HUES6 (cell line): ENCODE results near the gene GIPC3.

ENCODE experiments used
- H3K27ac ChIP-seq: 2 replicates; pipeline ENCODE4 v1.7.0; 2013; ENCODE audit warnings: low read depth, mild to moderate bottlenecking, low read length, inconsistent platforms
- H3K27me3 ChIP-seq: 2 replicates; pipeline ENCODE4 v1.6.1; 2013; ENCODE audit warnings: low read length; ENCODE audit not compliant: control insufficient read depth, insufficient read depth
- H3K36me3 ChIP-seq: 2 replicates; pipeline ENCODE4 v1.6.1; 2013; ENCODE audit warnings: low read length; ENCODE audit not compliant: control insufficient read depth, insufficient read depth
- H3K4me1 ChIP-seq: 2 replicates; pipeline ENCODE4 v1.6.1; 2013; ENCODE audit warnings: low read length; ENCODE audit not compliant: control insufficient read depth, insufficient read depth
- H3K4me3 ChIP-seq: 2 replicates; pipeline ENCODE4 v1.5.1; 2013; ENCODE audit warnings: low read depth, low read length
- H3K9ac ChIP-seq: one replicate; pipeline ENCODE4 v1.6.1; 2013; ENCODE audit warnings: mild to moderate bottlenecking, low read length
- H3K9me3 ChIP-seq: 2 replicates; pipeline ENCODE4 v1.6.1; 2013; ENCODE audit warnings: low read depth, low read length; ENCODE audit not compliant: control insufficient read depth, insufficient read depth

Gene GIPC3

DNA sequence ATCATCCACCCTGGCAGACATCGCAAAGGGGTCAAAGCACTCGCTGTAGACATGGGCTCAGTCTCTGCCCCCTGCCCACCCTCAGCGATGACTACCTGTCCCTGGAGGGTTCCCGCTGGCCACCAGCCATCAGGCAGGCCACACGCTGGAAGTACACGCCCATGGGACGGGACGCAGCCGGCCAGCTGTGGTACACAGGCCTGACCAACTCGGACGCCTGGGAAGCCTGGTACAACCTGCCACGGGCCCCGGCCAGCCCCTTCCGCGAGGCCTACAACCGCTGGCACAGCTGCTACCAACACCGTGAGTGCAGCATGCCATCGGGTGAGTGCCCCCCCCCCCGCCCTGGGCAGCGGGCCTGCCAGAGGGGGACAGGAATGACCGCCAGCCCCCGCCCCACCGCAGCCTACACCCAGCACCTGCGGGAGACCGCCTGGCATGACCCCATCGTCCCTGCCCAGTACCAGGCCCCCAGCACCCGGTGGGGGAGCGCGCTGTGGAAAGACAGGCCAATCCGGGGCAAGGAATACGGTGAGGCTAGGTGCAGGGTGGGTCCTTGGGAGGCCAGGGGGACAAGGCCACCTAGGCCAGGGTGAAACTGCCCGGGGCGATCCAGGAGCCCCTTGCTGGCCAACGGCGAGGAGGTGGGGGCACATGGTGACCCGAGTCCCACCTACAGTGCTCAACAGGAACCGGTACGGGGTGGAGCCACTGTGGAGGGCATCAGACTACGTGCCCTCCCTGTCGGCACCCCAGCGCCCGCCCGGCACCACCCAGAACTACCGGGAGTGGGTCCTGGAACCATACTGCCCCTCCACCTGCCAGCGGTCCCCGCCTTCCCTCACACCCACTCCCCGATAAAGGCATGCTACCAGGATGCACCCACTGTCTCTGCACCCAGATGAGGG lies 41.9 kb upstream of the GIPC3 start:
- H3K4me1 ChIP-seq, result peaks cover 5% of the 10 kb centered on the region; the same call in 1 of the 2 replicates
- H3K27me3 ChIP-seq, result no peaks in the 10 kb centered on the region
- H3K36me3 ChIP-seq, result peaks cover 36% of the 10 kb centered on the region
- no peaks in the 10 kb centered on the region for H3K9me3 ChIP-seq
- no peak overlapping the region for H3K4me3 ChIP-seq
- no peak overlapping the region for H3K27ac ChIP-seq
- no peak overlapping the region for H3K9ac ChIP-seq

DNA sequence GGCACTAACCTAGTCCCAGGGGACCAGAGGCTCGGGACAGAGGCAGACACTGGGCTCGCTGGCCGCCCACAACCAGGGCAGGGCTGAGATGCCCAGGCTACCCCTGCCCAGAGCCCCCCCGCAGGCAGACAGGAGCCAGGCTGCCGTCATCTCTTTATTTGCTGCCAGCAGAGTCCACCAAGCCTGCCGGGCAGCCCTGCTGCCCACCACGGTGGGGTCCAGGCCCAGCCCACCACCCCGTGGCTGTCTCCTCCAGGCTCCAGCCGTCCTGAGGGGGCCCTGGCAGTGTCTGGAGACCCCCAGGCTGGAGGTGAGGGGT lies 41.3 kb upstream of the GIPC3 start:
- H3K9ac ChIP-seq, result no peak overlapping the region
- H3K36me3 ChIP-seq, result peaks cover 34% of the 10 kb centered on the region
- no peaks in the 10 kb centered on the region for H3K27me3 ChIP-seq
- H3K4me3 ChIP-seq, result no peak overlapping the region
- no peaks in the 10 kb centered on the region for H3K9me3 ChIP-seq
- no peaks in the 10 kb centered on the region for H3K4me1 ChIP-seq
- no peak overlapping the region for H3K27ac ChIP-seq

DNA sequence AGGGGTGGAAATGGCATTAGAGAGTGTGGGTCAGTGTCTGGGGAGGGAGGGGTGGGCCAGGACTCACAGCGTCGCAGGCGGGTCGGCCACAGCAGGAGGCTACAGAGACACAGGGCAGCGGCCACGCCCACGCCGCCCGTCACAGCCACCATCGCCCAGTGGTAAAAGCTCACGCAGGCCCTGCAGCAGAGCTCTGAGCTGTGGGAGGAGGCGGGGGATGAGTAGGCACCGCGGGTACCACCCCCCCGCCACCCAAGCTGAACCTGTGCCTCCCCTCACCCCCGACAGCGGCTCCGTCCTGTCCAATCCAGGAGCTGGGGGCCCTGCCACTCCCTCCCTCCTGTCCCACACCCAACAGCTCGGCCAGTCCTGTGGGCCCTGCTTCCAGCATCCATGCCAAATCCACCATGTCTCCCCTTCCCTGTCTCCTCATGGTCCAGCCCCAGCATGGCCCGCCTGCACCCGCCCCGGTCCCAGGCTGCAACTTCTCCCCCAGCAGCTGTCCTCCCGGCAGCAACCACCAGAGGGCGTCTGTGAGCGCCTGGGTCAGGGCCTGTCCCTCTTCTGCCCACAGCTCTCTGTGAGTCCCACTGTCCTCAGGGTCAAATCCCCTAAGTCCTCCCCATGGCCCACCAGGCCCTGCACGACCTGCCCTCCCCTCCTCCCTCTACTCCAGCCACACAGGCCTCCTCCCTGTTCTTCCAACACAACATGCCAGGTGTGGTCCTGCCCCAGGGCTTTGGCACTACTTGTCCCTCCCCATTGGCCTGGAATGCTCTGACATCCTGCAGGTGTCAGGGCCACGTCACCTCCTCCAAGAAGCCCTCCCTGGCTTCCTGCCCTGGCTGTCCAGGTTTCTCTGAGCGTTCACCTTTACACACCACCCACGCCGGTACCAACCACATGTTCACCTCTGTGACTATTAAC lies 40.3 kb upstream of the GIPC3 start:
- H3K36me3 ChIP-seq, result peaks cover 30% of the 10 kb centered on the region
- H3K4me3 ChIP-seq, result no peak overlapping the region
- no peaks in the 10 kb centered on the region for H3K9me3 ChIP-seq
- H3K27ac ChIP-seq, result no peak overlapping the region
- H3K9ac ChIP-seq, result no peak overlapping the region
- H3K27me3 ChIP-seq, result no peaks in the 10 kb centered on the region
- no peaks in the 10 kb centered on the region for H3K4me1 ChIP-seq

DNA sequence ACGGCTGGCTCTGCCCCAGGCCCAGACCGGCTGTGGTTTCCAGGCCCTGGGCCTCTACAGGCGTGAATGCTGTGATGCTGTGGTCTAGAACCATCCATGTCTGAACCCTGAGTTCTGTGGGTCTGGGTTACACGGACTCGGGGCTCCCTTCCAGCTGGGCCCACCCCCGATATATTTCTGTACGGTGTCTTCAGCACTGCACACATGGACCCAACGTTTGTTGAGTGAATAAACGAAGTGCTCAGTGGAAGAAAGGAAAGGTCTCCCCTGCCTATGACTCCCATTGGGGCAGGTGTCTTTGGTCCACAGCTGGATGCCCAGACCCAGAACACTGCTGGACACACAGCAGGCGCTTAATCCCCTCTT lies 39.6 kb upstream of the GIPC3 start:
- H3K36me3 ChIP-seq, result peaks cover 30% of the 10 kb centered on the region
- no peaks in the 10 kb centered on the region for H3K27me3 ChIP-seq
- H3K27ac ChIP-seq, result no peak overlapping the region
- H3K9ac ChIP-seq, result no peak overlapping the region
- H3K9me3 ChIP-seq, result no peaks in the 10 kb centered on the region
- no peak overlapping the region for H3K4me3 ChIP-seq
- no peaks in the 10 kb centered on the region for H3K4me1 ChIP-seq

DNA sequence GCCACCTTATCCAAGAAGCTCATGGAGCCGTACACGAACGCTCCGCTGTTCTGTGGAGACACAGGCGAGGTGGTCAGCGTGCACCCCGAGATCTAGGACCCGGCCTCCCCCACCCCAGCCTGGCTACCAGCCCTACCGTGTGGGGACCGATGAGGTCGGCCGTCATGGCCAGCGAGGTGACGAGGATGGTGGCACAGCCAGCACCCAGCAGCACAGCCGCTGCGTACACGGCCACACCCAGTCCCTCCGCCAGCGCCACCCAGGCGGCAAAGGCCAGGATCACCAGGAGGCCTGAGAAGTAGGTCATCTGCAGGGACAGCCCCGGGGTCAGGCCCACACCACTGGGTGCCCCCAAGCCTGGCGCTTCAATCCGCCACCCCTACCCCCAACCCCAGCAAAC lies 39.2 kb upstream of the GIPC3 start:
- Histone ChIP-seq H3K27ac (no peak overlapping the region), H3K27me3 (no peaks in the 10 kb centered on the region), H3K36me3 (peaks cover 33% of the 10 kb centered on the region), H3K9ac (no peak overlapping the region), H3K4me3 (no peak overlapping the region), H3K4me1 (no peaks in the 10 kb centered on the region), H3K9me3 (no peaks in the 10 kb centered on the region)

DNA sequence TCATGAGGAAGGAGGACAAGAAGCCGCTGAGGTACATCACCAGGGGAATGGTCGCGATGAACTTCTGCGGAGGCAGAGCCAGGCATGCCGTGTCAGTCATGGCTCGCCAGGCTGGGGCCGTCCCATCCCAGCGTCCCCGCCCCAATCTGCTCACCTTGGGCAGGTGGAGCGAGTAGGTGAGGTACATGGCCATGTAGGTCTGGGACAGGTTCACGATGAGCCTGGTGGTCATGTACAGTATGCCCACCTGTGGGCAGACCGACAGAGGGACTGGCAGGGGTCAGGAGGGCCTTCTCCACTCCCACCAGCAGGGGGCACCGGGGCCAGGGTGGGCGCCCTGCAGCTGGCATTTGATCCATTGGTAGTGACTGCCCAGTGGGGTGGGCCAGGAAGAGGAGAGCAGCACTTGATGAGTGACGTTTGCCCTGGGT lies 38.0 kb upstream of the GIPC3 start:
- H3K36me3 ChIP-seq, result peaks cover 33% of the 10 kb centered on the region
- no peak overlapping the region for H3K4me3 ChIP-seq
- no peak overlapping the region for H3K27ac ChIP-seq
- no peaks in the 10 kb centered on the region for H3K4me1 ChIP-seq
- H3K27me3 ChIP-seq, result no peaks in the 10 kb centered on the region
- H3K9ac ChIP-seq, result no peak overlapping the region
- no peaks in the 10 kb centered on the region for H3K9me3 ChIP-seq

DNA sequence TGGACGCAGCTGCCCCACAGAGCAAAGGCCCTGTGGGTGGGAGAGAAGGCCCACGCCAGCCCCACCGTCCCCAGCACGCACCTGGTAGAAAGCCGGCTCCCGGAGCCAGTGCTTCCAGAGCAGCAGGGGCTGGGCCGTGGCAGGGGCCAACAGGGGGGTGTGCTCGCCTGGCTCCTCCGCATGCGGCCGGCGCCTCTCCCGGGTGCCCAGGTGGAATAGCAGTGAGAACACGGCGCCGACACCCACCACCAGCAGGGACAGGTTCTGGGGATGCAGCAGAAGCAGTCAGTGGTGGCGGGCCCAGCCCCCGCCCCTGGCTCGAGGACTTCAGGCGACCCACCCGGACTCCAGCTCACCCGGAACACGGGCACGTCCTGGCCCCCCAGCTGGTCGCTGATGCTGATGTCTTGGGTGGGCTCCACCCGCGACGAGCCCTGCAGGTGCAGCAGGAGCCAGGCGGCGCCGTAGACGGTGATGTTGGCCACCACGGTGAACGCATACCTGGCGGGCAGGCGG lies 37.5 kb upstream of the GIPC3 start:
- Histone ChIP-seq H3K9ac (no peak overlapping the region), H3K4me1 (no peaks in the 10 kb centered on the region; the same call in 1 of the 2 replicates), H3K27ac (no peak overlapping the region), H3K36me3 (peaks cover 30% of the 10 kb centered on the region), H3K4me3 (no peak overlapping the region), H3K9me3 (no peaks in the 10 kb centered on the region), H3K27me3 (no peaks in the 10 kb centered on the region)

DNA sequence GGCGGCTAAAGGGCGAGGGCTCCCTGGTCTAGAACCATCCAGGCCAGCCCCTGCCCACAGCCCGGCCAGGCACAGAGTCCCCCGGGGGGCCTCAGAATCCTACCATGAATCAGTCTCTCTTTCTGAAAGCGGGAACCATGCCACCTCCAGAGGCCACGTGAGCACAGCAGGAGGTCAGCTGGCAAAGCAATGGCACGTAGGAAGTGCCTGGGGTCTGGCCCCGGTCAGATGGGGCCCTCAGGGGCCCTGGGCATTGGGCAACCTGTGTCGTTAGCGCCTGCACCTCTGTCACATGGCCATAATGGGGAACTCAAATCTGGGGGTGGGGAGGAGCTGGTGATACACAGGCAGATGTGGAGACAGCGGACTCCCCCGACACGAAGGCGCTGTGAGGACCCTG lies 36.7 kb upstream of the GIPC3 start:
- H3K27ac ChIP-seq, result no peak overlapping the region
- peaks cover 30% of the 10 kb centered on the region for H3K36me3 ChIP-seq

DNA sequence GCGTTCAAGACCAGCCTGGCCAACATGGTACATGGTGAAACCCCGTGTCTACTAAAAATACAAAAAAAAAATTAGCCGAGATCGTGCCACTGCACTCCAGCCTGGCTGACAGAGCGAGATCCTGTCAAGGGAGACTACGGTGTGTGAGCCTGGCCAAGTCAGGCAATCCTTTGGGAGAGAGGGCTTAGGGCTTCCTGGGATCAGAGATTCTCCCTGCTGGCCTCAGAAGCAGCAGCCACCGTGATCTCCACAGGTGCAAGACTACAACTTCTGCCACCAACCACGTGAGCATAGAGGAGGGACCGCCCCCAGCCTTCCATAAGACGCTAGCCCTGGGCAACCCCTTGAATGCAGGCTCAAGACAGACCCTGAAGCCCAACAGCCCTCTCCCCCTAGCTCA lies 35.5 kb upstream of the GIPC3 start:
- Histone ChIP-seq H3K27ac (no peak overlapping the region), H3K4me1 (peaks cover 2% of the 10 kb centered on the region; the same call in 1 of the 2 replicates), H3K9ac (no peak overlapping the region), H3K27me3 (no peaks in the 10 kb centered on the region), H3K9me3 (no peaks in the 10 kb centered on the region), H3K4me3 (no peak overlapping the region), H3K36me3 (peaks cover 27% of the 10 kb centered on the region)

More for the DNA sequence above, 36.7 kb upstream of the GIPC3 start:
- peaks cover 2% of the 10 kb centered on the region; the same call in 1 of the 2 replicates for H3K4me1 ChIP-seq
- no peaks in the 10 kb centered on the region for H3K9me3 ChIP-seq
- no peaks in the 10 kb centered on the region for H3K27me3 ChIP-seq
- no peak overlapping the region for H3K4me3 ChIP-seq
- no peak overlapping the region for H3K9ac ChIP-seq

DNA sequence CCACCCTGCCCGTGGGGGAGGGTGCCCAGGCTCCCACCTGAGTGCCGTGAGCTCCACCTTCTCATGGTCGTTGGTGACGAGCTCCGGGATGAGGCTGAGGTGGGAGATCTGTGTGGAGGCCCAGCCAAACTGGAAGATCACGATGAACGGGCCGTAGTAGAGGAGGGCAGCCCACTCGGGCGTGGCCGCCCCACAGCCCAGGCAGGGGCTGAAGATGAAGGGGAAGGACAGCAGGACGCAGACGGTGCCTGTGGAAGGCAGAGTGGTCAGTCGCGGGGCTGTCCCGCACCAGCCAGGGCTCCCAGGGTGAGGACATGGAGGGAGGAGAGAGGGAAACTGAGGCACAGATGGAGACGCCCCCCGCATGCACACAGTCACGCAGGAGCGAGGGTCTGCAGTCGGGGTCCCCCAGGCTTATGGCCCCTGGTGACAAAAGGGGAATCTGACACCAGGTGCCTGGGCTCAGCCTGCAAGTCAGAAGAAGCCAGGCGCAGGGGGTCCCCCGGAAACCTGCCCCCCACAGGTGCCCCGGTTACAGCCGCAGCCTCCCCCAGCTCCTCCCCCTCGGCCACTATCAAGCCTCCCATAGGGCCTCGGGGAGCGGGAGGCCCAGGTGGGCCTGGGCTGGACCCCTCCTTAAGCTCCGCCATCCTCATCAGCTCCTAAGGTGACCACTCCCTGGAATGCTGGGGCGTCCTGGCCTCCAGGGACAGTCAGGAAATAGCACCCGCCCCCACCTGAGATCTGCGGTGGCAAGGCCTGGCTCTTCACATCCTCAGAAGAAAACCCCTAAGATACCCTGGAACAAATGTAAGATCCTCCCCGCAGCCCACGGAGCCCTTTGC lies 34.1 kb upstream of the GIPC3 start:
- no peak overlapping the region for H3K9ac ChIP-seq

More for the DNA sequence above, 34.1 kb upstream of the GIPC3 start:
- Histone ChIP-seq H3K27ac (no peak overlapping the region), H3K36me3 (peaks cover 17% of the 10 kb centered on the region), H3K9me3 (no peaks in the 10 kb centered on the region), H3K27me3 (no peaks in the 10 kb centered on the region), H3K4me3 (no peak overlapping the region), H3K4me1 (peaks cover 6% of the 10 kb centered on the region; the same call in 1 of the 2 replicates)
